Gastrocnemius medialis (tissue), 4 donors: ENCODE results near the gene PLXNA1. TPM values are rescaled to one million over a fixed set of nuclear protein-coding genes. Genes with fewer than 3 reads are reported as not detected.

Experiments
- ATAC-seq, 2 donors: fragments of 150-250 bp; one replicate each; pipeline ENCODE4 v1.9.1; 2016
- DNase-seq, 2 donors: peaks; one replicate each; pipeline ENCODE4 v3.0.0-alpha.2; 2019
- H3K27ac ChIP-seq, 4 donors: fragments of 200-600 bp; sonication (generic); 1 replicate in 1 of 4; 2 replicates in 3 of 4; pipeline ENCODE4 v1.5.1; 2016 to 2018; ENCODE audit warnings: mild to moderate bottlenecking in 2 of 4, moderate library complexity in 1 of 4
- H3K27me3 ChIP-seq, 3 donors: fragments of 200-600 bp; sonication (generic) in 2 of 3; 1 replicate in 1 of 3; 2 replicates in 2 of 3; pipeline versions ENCODE4 v1.5.1 to v1.6.0; 2016 to 2019; ENCODE audit warnings: mild to moderate bottlenecking in 1 of 3, moderate library complexity in 1 of 3
- H3K36me3 ChIP-seq, 2 donors: fragments of 200-600 bp; sonication (generic) in 1 of 2; one replicate each; pipeline ENCODE4 v1.5.1; 2017 to 2018
- H3K4me1 ChIP-seq, 2 donors: fragments of 200-600 bp; sonication (generic) in 1 of 2; one replicate each; pipeline ENCODE4 v1.5.1; 2016 to 2017; ENCODE audit warnings: mild to moderate bottlenecking in 2 of 2
- H3K4me3 ChIP-seq, 4 donors: fragments of 200-600 bp; sonication (generic) in 3 of 4; 1 replicate in 1 of 4; 2 replicates in 3 of 4; pipeline ENCODE4 v1.5.1; 2016 to 2019; ENCODE audit warnings: mild to moderate bottlenecking in 2 of 4
- H3K9me3 ChIP-seq, 3 donors: fragments of 200-600 bp; sonication (generic) in 2 of 3; 1 replicate in 1 of 3; 2 replicates in 2 of 3; pipeline ENCODE4 v1.5.1; 2016 to 2019
- CTCF ChIP-seq, 5 experiments: fragments of 450-650 bp in 3 of 5; fragments of 200-600 bp in 2 of 5; sonication (generic) in 2 of 5; IDR thresholded peaks in 4 of 5; conservative IDR thresholded peaks in 1 of 5; 1 replicate in 4 of 5; 2 replicates in 1 of 5; pipeline ENCODE4 v1.5.1; 2016 to 2019; ENCODE audit warnings: antibody characterized with exemption in 5 of 5, mild to moderate bottlenecking in 3 of 5, moderate library complexity in 3 of 5
- POLR2A ChIP-seq, 2 donors: fragments of 450-650 bp; IDR thresholded peaks; one replicate each; pipeline ENCODE4 v1.6.1; 2017; ENCODE audit warnings: antibody characterized with exemption in 2 of 2, mild to moderate bottlenecking in 2 of 2, moderate library complexity in 2 of 2
- in situ Hi-C, 4 donors: fragments of 200-750 bp; cut with MboI; loops; one replicate each; pipeline versions ENCODE4 v1.15.0 to v1.8.0; 2017; ENCODE audit warnings: low sequenced_read_pairs in 4 of 4
- intact Hi-C: fragments of 100-400 bp; cut with DNase I; formaldehyde crosslinking; loops from one replicate; pipeline ENCODE4 v1.15.1; 2023; ENCODE audit warnings: low total_unique reads
- total RNA-seq, 4 donors: library from RNA; depleted of rRNA; stranded (reverse); fragments of >200 nt; gene quantifications; one replicate each; pipeline versions ENCODE4 v1.1.0 to v1.2.3, GENCODE V29; 2016

The PLXNA1 gene
- total RNA-seq, 4 donors from 2014 or later = 12.7 to 27.9 (median 19.5) TPM

GRCh38 chr3:126939338-126939718, 43.6 kb upstream of the PLXNA1 start:
- intact Hi-C loops (no loop called here), in situ Hi-C loops (no loop called here)
- Histone ChIP-seq H3K27me3 (no peaks in the 10 kb centered on the region), H3K9me3 (no peaks in the 10 kb centered on the region), H3K27ac (no peak overlapping the region), H3K36me3 (no peaks in the 10 kb centered on the region), H3K4me3 (no peak overlapping the region), H3K4me1 (peaks cover 0 to 4% of the 10 kb centered on the region in 2 donors)
- ATAC-seq (no peak), DNase-seq (no peak)
- TF ChIP-seq CTCF (IDR thresholded peaks at IDR 0.05 in 4 of 5, conservative IDR thresholded peaks at IDR 0.05 in 1 of 5) = no peak
- no peak for TF ChIP-seq POLR2A (IDR thresholded peaks at IDR 0.05)

GRCh38 chr3:126939733-126940132, 43.2 kb upstream of the PLXNA1 start:
- Histone ChIP-seq H3K27me3 (no peaks in the 10 kb centered on the region), H3K9me3 (no peaks in the 10 kb centered on the region), H3K27ac (no peak overlapping the region), H3K4me3 (no peak overlapping the region), H3K4me1 (peaks cover 0 to 4% of the 10 kb centered on the region in 2 donors), H3K36me3 (no peaks in the 10 kb centered on the region)
- TF ChIP-seq CTCF (IDR thresholded peaks at IDR 0.05 in 4 of 5, conservative IDR thresholded peaks at IDR 0.05 in 1 of 5) = no peak
- TF ChIP-seq POLR2A (IDR thresholded peaks at IDR 0.05) = no peak
- ATAC-seq = no peak
- intact Hi-C loops (no loop called here), in situ Hi-C loops (no loop called here)
- no peak for DNase-seq

- ATAC-seq (no peak), DNase-seq (no peak)
- no peak for TF ChIP-seq POLR2A (IDR thresholded peaks at IDR 0.05)
- no peak for TF ChIP-seq CTCF (IDR thresholded peaks at IDR 0.05 in 4 of 5, conservative IDR thresholded peaks at IDR 0.05 in 1 of 5)
- no peak overlapping the region for H3K27ac ChIP-seq
- in situ Hi-C loops (no loop called here), intact Hi-C loops (no loop called here)
- H3K36me3 ChIP-seq = no peaks in the 10 kb centered on the region
- no peaks in the 10 kb centered on the region for H3K27me3 ChIP-seq
- H3K9me3 ChIP-seq = no peaks in the 10 kb centered on the region
- H3K4me3 ChIP-seq = no peak overlapping the region
- H3K4me1 ChIP-seq = peaks cover 0 to 4% of the 10 kb centered on the region in 2 donors
Measured at GRCh38 chr3:126941721-126942270, 41.1 kb upstream of the PLXNA1 start.

- TF ChIP-seq CTCF (IDR thresholded peaks at IDR 0.05 in 4 of 5, conservative IDR thresholded peaks at IDR 0.05 in 1 of 5) = no peak
- TF ChIP-seq POLR2A (IDR thresholded peaks at IDR 0.05) = no peak
- H3K27me3 ChIP-seq = no peaks in the 10 kb centered on the region
- in situ Hi-C loops (no loop called here), intact Hi-C loops (no loop called here)
- no peak overlapping the region for H3K27ac ChIP-seq
- DNase-seq = no peak
- ATAC-seq = no peak
- no peaks in the 10 kb centered on the region for H3K36me3 ChIP-seq
- no peaks in the 10 kb centered on the region for H3K9me3 ChIP-seq
- peaks cover 8 to 9% of the 10 kb centered on the region in 2 donors for H3K4me1 ChIP-seq
- H3K4me3 ChIP-seq = no peak overlapping the region
Measured at GRCh38 chr3:126944089-126944965, 38.6 kb upstream of the PLXNA1 start.
